Measurements from ENCODE around the gene GALNT4.

- TF ChIP-seq CTCF (IDR thresholded peaks at IDR 0.05 in 8 of 11, conservative IDR thresholded peaks at IDR 0.05 in 3 of 11) (no peak), POLR2A (IDR thresholded peaks at IDR 0.05) (no peak), POLR2AphosphoS5 (IDR thresholded peaks at IDR 0.05) (no peak)
These were observed 18.5 kb downstream of the GALNT4 start for GRCh38 chr12:89506050-89506449.

All from spleen (tissue), 7 donors.